ENCODE data around the gene SIRPA. TPM values are rescaled to one million over a fixed set of nuclear protein-coding genes. Genes with fewer than 3 reads are reported as not detected.

SIRPA gene
- total and polyA plus RNA-seq, 4 donors = 16.6 to 123 (median 52.6) TPM

DNA sequence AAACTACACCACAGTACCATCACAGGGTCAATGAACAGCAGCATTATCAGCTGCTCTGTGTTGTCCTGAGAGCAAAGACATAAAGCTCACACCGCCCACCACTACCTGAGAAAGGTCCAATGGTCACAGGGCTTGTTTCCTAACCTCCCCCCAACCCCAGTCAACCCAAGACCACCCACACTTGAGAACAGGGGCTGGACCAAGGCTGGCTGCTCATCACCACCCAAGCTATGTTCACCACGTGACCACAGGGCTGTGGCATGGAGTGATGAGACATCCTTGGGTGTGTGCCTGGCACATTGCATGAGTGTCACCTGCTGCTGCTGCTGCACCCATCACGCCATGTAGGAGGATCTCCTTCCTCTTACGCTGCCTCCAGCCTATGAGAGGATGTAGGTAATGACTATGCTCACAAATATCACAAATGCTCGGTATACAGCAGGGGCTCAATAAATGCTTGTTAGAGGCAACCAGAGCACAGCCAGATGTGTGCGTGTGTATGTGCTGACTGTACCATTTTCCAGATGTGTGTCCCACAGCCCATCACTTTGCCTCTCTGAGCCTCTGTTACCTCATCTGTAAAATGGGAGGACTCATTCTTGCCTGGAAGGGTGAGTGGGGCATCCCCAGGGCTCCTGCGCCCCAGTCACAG, 23.3 kb upstream of the SIRPA start:
- Histone ChIP-seq H3K9me3 (ENCODE audit: control insufficient read depth in 4 of 4, insufficient read depth in 3 of 4, low read length in 3 of 4) (peaks cover 0 to 4% (median 0%) of the 10 kb centered on the region in 4 donors), H3K36me3 (ENCODE audit: control insufficient read depth in 4 of 4, insufficient read depth in 4 of 4, low read length in 4 of 4) (no peaks in the 10 kb centered on the region), H3K4me3 (no peak overlapping the region), H3K27ac (ENCODE audit: low read depth in 1 of 2, low read length in 1 of 2) (no peak overlapping the region), H3K4me1 (ENCODE audit: control insufficient read depth in 5 of 5, insufficient read depth in 5 of 5, low read length in 5 of 5) (peaks cover 0 to 4% (median 0%) of the 10 kb centered on the region in 5 donors), H3K9ac (ENCODE audit: insufficient read depth in 1 of 2, low read length in 2 of 2) (no peak overlapping the region), H3K27me3 (ENCODE audit: control insufficient read depth in 3 of 3, insufficient read depth in 3 of 3, low read length in 2 of 3) (peaks cover 0 to 17% (median 2%) of the 10 kb centered on the region in 3 donors)
- 71 to 81% methylated on average over 7 of the region's 7 CpGs for WGBS, 2 donors
- ATAC-seq (ENCODE audit: insufficient read depth, low FRiP score) (no peak), DNase-seq (no peak)
- TF ChIP-seq, protein P1, sequence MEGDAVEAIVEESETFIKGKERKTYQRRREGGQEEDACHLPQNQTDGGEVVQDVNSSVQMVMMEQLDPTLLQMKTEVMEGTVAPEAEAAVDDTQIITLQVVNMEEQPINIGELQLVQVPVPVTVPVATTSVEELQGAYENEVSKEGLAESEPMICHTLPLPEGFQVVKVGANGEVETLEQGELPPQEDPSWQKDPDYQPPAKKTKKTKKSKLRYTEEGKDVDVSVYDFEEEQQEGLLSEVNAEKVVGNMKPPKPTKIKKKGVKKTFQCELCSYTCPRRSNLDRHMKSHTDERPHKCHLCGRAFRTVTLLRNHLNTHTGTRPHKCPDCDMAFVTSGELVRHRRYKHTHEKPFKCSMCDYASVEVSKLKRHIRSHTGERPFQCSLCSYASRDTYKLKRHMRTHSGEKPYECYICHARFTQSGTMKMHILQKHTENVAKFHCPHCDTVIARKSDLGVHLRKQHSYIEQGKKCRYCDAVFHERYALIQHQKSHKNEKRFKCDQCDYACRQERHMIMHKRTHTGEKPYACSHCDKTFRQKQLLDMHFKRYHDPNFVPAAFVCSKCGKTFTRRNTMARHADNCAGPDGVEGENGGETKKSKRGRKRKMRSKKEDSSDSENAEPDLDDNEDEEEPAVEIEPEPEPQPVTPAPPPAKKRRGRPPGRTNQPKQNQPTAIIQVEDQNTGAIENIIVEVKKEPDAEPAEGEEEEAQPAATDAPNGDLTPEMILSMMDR (IDR thresholded peaks at IDR 0.05; ENCODE audit: control extremely low read depth, extremely low read depth) = no peak

DNA sequence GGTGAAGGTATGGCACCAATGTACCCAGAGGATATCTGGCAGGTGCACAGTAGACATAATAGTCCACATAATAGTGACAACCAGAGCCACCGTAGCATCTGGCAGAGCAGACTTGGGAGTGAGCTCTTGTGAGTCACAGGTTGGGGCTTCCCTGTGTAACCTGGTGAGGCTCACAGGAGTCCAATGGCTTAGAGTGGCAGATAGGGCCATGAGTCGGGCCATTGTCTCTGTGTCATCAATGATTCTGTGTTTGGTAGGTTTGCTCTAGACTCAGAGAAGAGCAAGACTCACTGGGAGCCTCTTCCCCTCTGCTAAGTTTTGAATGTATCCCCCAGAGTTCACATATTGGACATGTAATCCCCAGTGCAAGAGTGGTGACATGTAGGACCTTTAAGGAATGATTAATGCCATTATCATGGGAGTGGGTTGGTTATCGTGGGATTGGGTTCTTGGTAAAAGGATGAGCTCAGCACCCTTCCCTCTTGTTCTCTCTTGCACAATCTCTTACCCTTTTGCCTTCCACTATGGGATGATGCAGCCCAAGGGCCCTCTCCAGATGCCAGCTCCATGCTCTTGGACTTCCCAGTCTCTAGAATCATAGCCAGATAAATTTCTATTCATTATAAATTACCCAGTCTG, 22.6 kb upstream of the SIRPA start:
- TF ChIP-seq, protein P1 (IDR thresholded peaks at IDR 0.05; ENCODE audit: control extremely low read depth, extremely low read depth) = no peak
- 80 to 84% methylated on average over 3 of the region's 3 CpGs for WGBS, 2 donors
- Histone ChIP-seq H3K4me1 (ENCODE audit: control insufficient read depth in 5 of 5, insufficient read depth in 5 of 5, low read length in 5 of 5) (peaks cover 0 to 4% (median 0%) of the 10 kb centered on the region in 5 donors), H3K9ac (ENCODE audit: insufficient read depth in 1 of 2, low read length in 2 of 2) (no peak overlapping the region), H3K27me3 (ENCODE audit: control insufficient read depth in 3 of 3, insufficient read depth in 3 of 3, low read length in 2 of 3) (peaks cover 0 to 15% (median 2%) of the 10 kb centered on the region in 3 donors), H3K9me3 (ENCODE audit: control insufficient read depth in 4 of 4, insufficient read depth in 3 of 4, low read length in 3 of 4) (peaks cover 0 to 2% (median 0%) of the 10 kb centered on the region in 4 donors), H3K27ac (ENCODE audit: low read depth in 1 of 2, low read length in 1 of 2) (no peak overlapping the region), H3K36me3 (ENCODE audit: control insufficient read depth in 4 of 4, insufficient read depth in 4 of 4, low read length in 4 of 4) (no peaks in the 10 kb centered on the region), H3K4me3 (no peak overlapping the region)
- DNase-seq (no peak), ATAC-seq (ENCODE audit: insufficient read depth, low FRiP score) (no peak)

GRCh38 chr20:1874450-1875182, 20.6 kb upstream of the SIRPA start:
- 52 to 60% methylated on average over 19 of the region's 19 CpGs for WGBS, 2 donors
- H3K27ac ChIP-seq (ENCODE audit: low read depth in 1 of 2, low read length in 1 of 2) = no peak overlapping the region

More at GRCh38 chr20:1874450-1875182, 20.6 kb upstream of the SIRPA start:
- peak; percentile 61 for ATAC-seq (ENCODE audit: insufficient read depth, low FRiP score)
- DNase-seq = no peak
- peaks cover 0 to 15% (median under 1%) of the 10 kb centered on the region in 3 donors for H3K27me3 ChIP-seq (ENCODE audit: control insufficient read depth in 3 of 3, insufficient read depth in 3 of 3, low read length in 2 of 3)
- no peak overlapping the region for H3K9ac ChIP-seq (ENCODE audit: insufficient read depth in 1 of 2, low read length in 2 of 2)
- no peaks in the 10 kb centered on the region for H3K9me3 ChIP-seq (ENCODE audit: control insufficient read depth in 4 of 4, insufficient read depth in 3 of 4, low read length in 3 of 4)
- H3K4me1 ChIP-seq (ENCODE audit: control insufficient read depth in 5 of 5, insufficient read depth in 5 of 5, low read length in 5 of 5) = no peaks in the 10 kb centered on the region
- no peak overlapping the region for H3K4me3 ChIP-seq
- TF ChIP-seq, protein P1 (IDR thresholded peaks at IDR 0.05; ENCODE audit: control extremely low read depth, extremely low read depth) = no peak
- no peaks in the 10 kb centered on the region for H3K36me3 ChIP-seq (ENCODE audit: control insufficient read depth in 4 of 4, insufficient read depth in 4 of 4, low read length in 4 of 4)

Data from lung (tissue), 12 donors.